ENCODE measurements around the gene TBC1D22A. TPM values are rescaled to one million over a fixed set of nuclear protein-coding genes. Genes with fewer than 3 reads are reported as not detected.

The TBC1D22A gene
- total RNA-seq, 1 donor from 2014 or later = 10.6 TPM

GRCh38 chr22:46852771-46853170 is 90.3 kb downstream of the TBC1D22A start:
- Mint-ChIP-seq H3K27ac (no peak overlapping the region), H3K36me3 (peaks cover 20% of the 10 kb centered on the region), H3K27me3 (ENCODE audit: insufficient read depth, low read depth) (peaks cover 5% of the 10 kb centered on the region), H3K9me3 (peaks cover 2% of the 10 kb centered on the region), H3K4me1 (peaks cover 14% of the 10 kb centered on the region), H3K4me3 (no peak overlapping the region)
- no peak overlapping the region for H3K4me2 ChIP-seq
- H3K4me1 ChIP-seq = no peaks in the 10 kb centered on the region
- no peak overlapping the region for H2AFZ ChIP-seq (replicated peaks)
- H3K27me3 ChIP-seq = no peaks in the 10 kb centered on the region
- no peaks in the 10 kb centered on the region for H3K36me3 ChIP-seq
- no peaks in the 10 kb centered on the region for H3F3A ChIP-seq (ENCODE audit: low read depth)
- H3K9me3 ChIP-seq (ENCODE audit: low read depth) = no peaks in the 10 kb centered on the region
- no peaks in the 10 kb centered on the region for H4K20me1 ChIP-seq (ENCODE audit: low read depth)
- no peak for DNase-seq (ENCODE audit: low spot score)
- no peak overlapping the region for H3K27ac ChIP-seq
- TF ChIP-seq EZH2phosphoT487 (IDR thresholded peaks at IDR 0.05) (no peak), CTCF (IDR thresholded peaks at IDR 0.05) (no peak), EZH2 (IDR thresholded peaks at IDR 0.05) (no peak)
- H3K79me2 ChIP-seq (ENCODE audit: low read depth) = no peaks in the 10 kb centered on the region
- H3K9ac ChIP-seq = no peak overlapping the region
- H3K4me3 ChIP-seq = no peak overlapping the region

GRCh38 chr22:46853191-46853590 is 90.7 kb downstream of the TBC1D22A start:
- no peak for TF ChIP-seq EZH2phosphoT487 (IDR thresholded peaks at IDR 0.05)
- no peak for TF ChIP-seq CTCF (IDR thresholded peaks at IDR 0.05)
- no peak for TF ChIP-seq EZH2 (IDR thresholded peaks at IDR 0.05)
- Histone ChIP-seq H3K27ac (no peak overlapping the region), H3F3A (ENCODE audit: low read depth) (no peaks in the 10 kb centered on the region), H3K9ac (no peak overlapping the region), H4K20me1 (ENCODE audit: low read depth) (no peaks in the 10 kb centered on the region), H3K36me3 (no peaks in the 10 kb centered on the region), H3K27me3 (no peaks in the 10 kb centered on the region), H3K4me3 (no peak overlapping the region), H3K4me1 (no peaks in the 10 kb centered on the region), H3K9me3 (ENCODE audit: low read depth) (no peaks in the 10 kb centered on the region), H3K79me2 (ENCODE audit: low read depth) (no peaks in the 10 kb centered on the region), H3K4me2 (no peak overlapping the region), H2AFZ (replicated peaks) (no peak overlapping the region)
- Mint-ChIP-seq H3K27ac (no peak overlapping the region), H3K36me3 (peaks cover 20% of the 10 kb centered on the region), H3K4me3 (no peak overlapping the region), H3K27me3 (ENCODE audit: insufficient read depth, low read depth) (peaks cover 5% of the 10 kb centered on the region), H3K9me3 (peaks cover 5% of the 10 kb centered on the region), H3K4me1 (peaks cover 14% of the 10 kb centered on the region)
- DNase-seq (ENCODE audit: low spot score) = no peak

- peaks cover 4% of the 10 kb centered on the region for H3K27me3 Mint-ChIP-seq (ENCODE audit: insufficient read depth, low read depth)
- TF ChIP-seq EZH2phosphoT487 (IDR thresholded peaks at IDR 0.05) = no peak
- no peak for TF ChIP-seq CTCF (IDR thresholded peaks at IDR 0.05)
- TF ChIP-seq EZH2 (IDR thresholded peaks at IDR 0.05) = no peak
- no peaks in the 10 kb centered on the region for H3K79me2 ChIP-seq (ENCODE audit: low read depth)
- no peaks in the 10 kb centered on the region for H3K36me3 ChIP-seq
- H3K9ac ChIP-seq = no peak overlapping the region
- H3K4me1 Mint-ChIP-seq = peaks cover 14% of the 10 kb centered on the region
- H3K4me3 ChIP-seq = no peak overlapping the region
- H3K27me3 ChIP-seq = no peaks in the 10 kb centered on the region
- no peak overlapping the region for H3K4me2 ChIP-seq
- H3K27ac ChIP-seq = no peak overlapping the region
- no peaks in the 10 kb centered on the region for H4K20me1 ChIP-seq (ENCODE audit: low read depth)
- H3K9me3 ChIP-seq (ENCODE audit: low read depth) = no peaks in the 10 kb centered on the region
- no peaks in the 10 kb centered on the region for H3K4me1 ChIP-seq
- no peak overlapping the region for H3K4me3 Mint-ChIP-seq
- peaks cover 22% of the 10 kb centered on the region for H3K36me3 Mint-ChIP-seq
- H3F3A ChIP-seq (ENCODE audit: low read depth) = no peaks in the 10 kb centered on the region
- H3K27ac Mint-ChIP-seq = peak overlapping the region; percentile 33
- no peak overlapping the region for H2AFZ ChIP-seq (replicated peaks)
- peaks cover 10% of the 10 kb centered on the region for H3K9me3 Mint-ChIP-seq
- no peak for DNase-seq (ENCODE audit: low spot score)
Measured at GRCh38 chr22:46854125-46854870, 91.8 kb downstream of the TBC1D22A start.

Data from neural progenitor cell (in vitro differentiated cells).